BE2C (cell line): ENCODE data around the gene POLG2.

Source experiments
- DNase-seq: peaks from one replicate; pipeline ENCODE4 v3.0.0-alpha.2; 2020
- H3K27me3 ChIP-seq: fragments of 250-450 bp; sonication (Bioruptor Pico); 2 replicates; pipeline ENCODE4 v1.5.1; 2020; ENCODE audit warnings: mild to moderate bottlenecking
- H3K36me3 ChIP-seq: fragments of 250-450 bp; sonication (Bioruptor Pico); 2 replicates; pipeline ENCODE4 v1.5.1; 2020; ENCODE audit warnings: mild to moderate bottlenecking
- H3K4me1 ChIP-seq: fragments of 250-450 bp; sonication (Bioruptor Pico); 2 replicates; pipeline ENCODE4 v1.5.1; 2020
- H3K4me3 ChIP-seq: 2 replicates; pipeline ENCODE4 v1.5.1; 2011; ENCODE audit warnings: low read depth, low read length
- H3K9me3 ChIP-seq: fragments of 250-450 bp; sonication (Bioruptor Pico); 2 replicates; pipeline ENCODE4 v1.5.1; 2020
- CTCF ChIP-seq: IDR thresholded peaks from 2 replicates; pipeline ENCODE4 v1.5.1; 2012; ENCODE audit warnings: mild to moderate bottlenecking, low read depth, low read length

Gene POLG2

GRCh38 chr17:64504769-64505339, 8.0 kb upstream of the POLG2 start:
- Histone ChIP-seq H3K4me1 (no peaks in the 10 kb centered on the region), H3K9me3 (no peaks in the 10 kb centered on the region), H3K27me3 (no peaks in the 10 kb centered on the region), H3K36me3 (peaks cover 65% of the 10 kb centered on the region), H3K4me3 (peak overlapping the region; percentile 73)
- TF ChIP-seq CTCF, result no peak
- no peak for DNase-seq

- Histone ChIP-seq H3K27me3 (no peaks in the 10 kb centered on the region), H3K36me3 (peaks cover 67% of the 10 kb centered on the region), H3K9me3 (no peaks in the 10 kb centered on the region), H3K4me3 (peak overlapping the region; percentile 73), H3K4me1 (no peaks in the 10 kb centered on the region)
- DNase-seq, result no peak
- TF ChIP-seq CTCF, result no peak
These were observed 7.2 kb upstream of the POLG2 start for GRCh38 chr17:64503821-64504768.

- Histone ChIP-seq H3K27me3 (no peaks in the 10 kb centered on the region; the same call in 1 of the 2 replicates), H3K36me3 (peaks cover 71% of the 10 kb centered on the region), H3K4me3 (no peak overlapping the region), H3K4me1 (no peaks in the 10 kb centered on the region; the same call in 1 of the 2 replicates), H3K9me3 (no peaks in the 10 kb centered on the region)
- TF ChIP-seq CTCF, result no peak
- no peak for DNase-seq
These were observed 6.5 kb upstream of the POLG2 start for GRCh38 chr17:64503341-64503740.

- Histone ChIP-seq H3K4me1 (no peaks in the 10 kb centered on the region; the same call in 1 of the 2 replicates), H3K4me3 (no peak overlapping the region), H3K36me3 (peaks cover 76% of the 10 kb centered on the region), H3K27me3 (no peaks in the 10 kb centered on the region; the same call in 1 of the 2 replicates), H3K9me3 (no peaks in the 10 kb centered on the region)
- TF ChIP-seq CTCF, result no peak
- DNase-seq, result no peak
These were observed 6.0 kb upstream of the POLG2 start for GRCh38 chr17:64502809-64503208.

GRCh38 chr17:64502021-64502420, 5.2 kb upstream of the POLG2 start:
- Histone ChIP-seq H3K4me3 (no peak overlapping the region), H3K4me1 (no peaks in the 10 kb centered on the region; the same call in 1 of the 2 replicates), H3K27me3 (no peaks in the 10 kb centered on the region; the same call in 1 of the 2 replicates), H3K36me3 (peaks cover 77% of the 10 kb centered on the region), H3K9me3 (no peaks in the 10 kb centered on the region)
- no peak for TF ChIP-seq CTCF
- DNase-seq, result no peak
